GM21786 (cell line): ENCODE results near the gene HBA2.
"Not testable (repeated sequence)": the region's sequence is repeated elsewhere in the genome, so short reads cannot be mapped to it uniquely, and the experiment has no call there.

ENCODE experiments used
- ATAC-seq: cut with Tn5 transposase; IDR thresholded peaks from one replicate; pipeline ENCODE4 v1.9.1; 2021; ENCODE audit not compliant: unreplicated experiment

The HBA2 gene

DNA sequence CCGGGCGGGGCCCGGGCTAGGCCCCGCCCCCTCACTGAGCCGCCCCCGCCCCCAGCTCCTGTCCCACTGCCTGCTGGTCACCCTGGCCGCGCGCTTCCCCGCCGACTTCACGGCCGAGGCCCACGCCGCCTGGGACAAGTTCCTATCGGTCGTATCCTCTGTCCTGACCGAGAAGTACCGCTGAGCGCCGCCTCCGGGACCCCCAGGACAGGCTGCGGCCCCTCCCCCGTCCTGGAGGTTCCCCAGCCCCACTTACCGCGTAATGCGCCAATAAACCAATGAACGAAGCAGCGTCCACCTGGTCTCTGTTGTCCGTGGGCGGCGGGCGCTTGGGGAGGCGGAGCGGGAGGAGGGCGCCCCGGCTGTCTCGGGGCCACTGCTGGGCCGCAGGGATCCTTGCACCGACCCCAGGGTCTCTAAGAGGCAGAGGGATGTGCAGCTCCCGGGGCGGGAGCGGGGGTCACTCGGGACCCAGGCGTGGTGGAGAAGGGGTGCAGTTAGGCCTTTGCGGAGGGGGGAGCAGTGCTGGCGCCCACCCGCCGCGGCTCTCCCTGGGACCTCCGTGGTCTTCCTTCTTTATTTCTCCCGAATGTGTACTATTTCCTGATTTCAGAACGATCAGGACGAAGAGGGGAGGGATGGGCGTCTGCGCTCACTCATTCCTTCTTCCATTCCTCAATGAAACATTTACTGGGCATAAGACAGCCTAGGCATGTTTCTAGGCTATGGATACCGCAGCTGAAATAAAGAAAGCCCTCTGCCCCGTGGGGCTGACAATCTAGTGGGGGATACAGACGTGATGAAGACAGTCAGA, 18.3 kb upstream of the HBA2 start:
- no peak for ATAC-seq

DNA sequence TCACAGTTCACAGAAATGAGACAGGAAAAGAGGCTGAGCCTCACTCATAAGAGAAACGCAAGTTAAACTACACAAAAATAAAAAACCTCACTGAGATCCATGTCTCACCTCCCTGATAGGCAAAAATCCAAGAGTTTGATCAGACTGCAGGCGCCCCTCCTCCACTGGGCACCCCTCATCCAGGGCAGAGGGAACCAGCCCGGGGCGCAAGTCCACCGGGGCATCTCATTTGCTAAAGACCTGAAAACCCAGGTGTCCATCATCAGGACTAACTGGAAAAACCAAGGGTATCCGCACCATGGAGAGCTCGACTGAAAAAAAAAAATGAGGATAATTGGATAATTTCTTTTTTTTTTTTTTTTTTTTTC, 17.7 kb upstream of the HBA2 start:
- no peak for ATAC-seq

DNA sequence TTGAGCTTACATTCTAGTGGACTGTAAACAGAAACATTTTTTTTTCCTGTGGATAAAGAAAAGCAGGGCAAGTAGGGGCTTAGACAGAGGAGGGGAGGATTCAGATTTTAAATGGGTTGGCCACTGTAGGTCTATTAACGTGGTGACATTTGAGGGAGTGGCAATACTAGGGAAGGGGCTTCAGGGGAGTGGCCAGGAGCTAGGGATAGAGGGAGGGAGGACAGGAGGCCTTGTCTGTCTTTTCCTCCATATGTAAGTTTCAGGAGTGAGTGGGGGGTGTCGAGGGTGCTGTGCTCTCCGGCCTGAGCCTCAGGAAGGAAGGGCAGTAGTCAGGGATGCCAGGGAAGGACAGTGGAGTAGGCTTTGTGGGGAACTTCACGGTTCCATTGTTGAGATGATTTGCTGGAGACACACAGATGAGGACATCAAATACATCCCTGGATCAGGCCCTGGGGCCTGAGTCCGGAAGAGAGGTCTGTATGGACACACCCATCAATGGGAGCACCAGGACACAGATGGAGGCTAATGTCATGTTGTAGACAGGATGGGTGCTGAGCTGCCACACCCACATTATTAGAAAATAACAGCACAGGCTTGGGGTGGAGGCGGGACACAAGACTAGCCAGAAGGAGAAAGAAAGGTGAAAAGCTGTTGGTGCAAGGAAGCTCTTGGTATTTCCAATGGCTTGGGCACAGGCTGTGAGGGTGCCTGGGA, 13.4 kb upstream of the HBA2 start:
- ATAC-seq: no peak

DNA sequence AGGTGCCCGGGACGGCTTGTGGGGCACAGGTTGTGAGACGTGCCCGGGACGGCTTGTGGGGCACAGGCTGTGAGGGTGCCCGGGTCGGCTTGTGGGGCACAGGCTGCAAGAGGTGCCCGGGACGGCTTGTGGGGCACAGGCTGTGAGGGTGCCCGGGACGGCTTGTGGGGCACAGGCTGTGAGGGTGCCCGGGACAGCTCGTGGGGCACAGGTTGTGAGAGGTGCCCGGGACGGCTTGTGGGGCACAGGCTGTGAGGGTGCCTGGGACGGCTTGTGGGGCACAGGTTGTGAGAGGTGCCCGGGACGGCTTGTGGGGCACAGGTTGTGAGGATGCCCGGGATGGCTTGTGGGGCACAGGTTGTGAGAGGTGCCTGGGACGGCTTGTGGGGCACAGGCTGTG, 12.4 kb upstream of the HBA2 start:
- ATAC-seq: not testable (repeated sequence)

DNA sequence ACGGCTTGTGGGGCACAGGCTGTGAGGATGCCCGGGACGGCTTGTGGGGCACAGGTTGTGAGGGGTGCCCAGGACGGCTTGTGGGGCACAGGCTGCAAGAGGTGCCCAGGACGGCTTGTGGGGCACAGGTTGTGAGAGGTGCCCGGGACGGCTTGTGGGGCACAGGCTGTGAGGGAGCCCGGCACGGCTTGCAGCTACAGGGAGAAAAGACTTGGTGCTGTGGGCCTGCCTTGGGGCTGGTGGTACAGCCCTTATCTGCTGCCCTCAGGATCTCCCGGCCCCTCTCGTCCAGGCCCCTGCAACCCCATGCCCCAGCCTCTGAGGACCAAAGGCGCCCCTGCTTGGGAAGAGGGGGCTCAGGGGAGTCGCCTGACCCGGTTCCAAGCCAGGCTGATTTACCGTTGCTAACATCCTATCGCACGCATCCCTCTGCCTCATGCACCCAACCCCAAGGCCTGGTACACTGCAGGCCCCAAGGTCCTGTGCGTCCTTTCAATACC, 11.9 kb upstream of the HBA2 start:
- ATAC-seq: no peak

DNA sequence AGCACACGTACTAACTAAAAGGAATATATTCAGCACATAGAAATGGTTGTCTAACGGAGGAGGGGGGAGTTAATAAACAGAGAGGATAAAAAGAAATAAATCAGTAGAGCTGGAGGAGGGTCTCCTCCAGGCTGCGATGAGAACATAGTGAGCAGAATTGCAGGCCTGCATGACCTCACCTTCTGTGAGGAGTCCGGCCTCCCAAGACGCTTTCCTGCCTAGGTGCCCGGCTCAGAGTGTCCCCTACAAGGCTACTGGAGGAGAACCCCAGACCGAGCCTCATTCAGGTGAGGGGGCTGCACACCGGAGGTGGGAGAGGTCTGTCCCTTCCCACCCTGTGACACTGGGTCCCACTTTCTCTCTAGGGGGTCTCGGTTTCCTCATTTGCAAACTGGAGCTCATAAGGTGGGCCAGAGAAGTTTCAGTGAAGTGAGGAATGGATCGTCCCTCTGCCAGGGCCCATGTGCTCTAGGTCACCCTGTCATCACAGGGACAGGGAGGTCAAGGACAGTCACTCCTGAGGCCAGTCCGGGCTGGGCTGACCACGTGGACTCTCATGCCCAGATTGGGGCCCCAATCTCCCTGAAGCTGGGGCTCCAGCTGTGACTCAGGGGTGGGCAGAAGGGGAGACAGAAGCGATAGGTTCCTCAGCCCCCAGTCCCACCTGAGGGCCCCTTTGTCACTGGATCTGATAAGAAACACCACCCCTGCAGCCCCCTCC, 10.2 kb upstream of the HBA2 start:
- ATAC-seq: no peak

DNA sequence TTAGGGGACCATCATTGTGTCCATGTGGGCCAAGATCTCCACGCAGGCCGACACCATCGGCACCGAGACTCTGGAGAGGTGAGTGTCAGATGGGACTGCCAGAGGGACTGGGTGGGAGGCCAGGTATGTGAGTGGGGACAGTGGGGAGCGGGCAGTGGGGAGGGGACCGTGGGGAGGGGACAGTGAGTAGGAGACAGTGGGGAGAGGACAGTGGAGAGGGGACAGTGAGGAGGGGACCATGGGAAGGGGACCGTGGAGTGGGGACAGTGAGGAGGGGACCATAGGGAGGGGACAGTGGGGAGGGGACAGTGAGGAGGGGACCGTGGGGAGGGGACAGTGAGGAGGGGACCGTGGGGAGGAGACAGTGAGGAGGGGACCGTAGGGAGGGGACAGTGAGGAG, 9.5 kb upstream of the HBA2 start:
- ATAC-seq: not testable (repeated sequence)

DNA sequence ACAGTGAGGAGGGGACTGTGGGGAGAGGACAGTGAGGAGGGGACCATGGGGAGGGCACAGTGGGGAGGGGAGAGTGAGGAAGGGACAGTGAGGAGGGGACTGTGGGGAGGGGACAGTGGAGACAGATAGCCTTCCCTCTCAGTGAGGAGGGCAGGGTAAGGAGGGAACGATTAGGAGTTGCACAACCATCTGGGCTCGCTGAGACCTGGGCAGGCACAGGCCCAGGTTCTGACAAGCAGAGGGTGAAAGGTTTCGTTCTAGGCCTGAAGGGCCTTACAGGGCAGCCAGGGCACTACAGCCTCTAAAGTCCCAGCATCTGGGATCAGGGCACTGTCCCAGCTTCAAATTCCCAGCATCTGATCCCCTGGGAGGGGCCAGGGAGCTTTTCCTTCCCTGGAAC, 9.0 kb upstream of the HBA2 start:
- not testable (repeated sequence) for ATAC-seq

DNA sequence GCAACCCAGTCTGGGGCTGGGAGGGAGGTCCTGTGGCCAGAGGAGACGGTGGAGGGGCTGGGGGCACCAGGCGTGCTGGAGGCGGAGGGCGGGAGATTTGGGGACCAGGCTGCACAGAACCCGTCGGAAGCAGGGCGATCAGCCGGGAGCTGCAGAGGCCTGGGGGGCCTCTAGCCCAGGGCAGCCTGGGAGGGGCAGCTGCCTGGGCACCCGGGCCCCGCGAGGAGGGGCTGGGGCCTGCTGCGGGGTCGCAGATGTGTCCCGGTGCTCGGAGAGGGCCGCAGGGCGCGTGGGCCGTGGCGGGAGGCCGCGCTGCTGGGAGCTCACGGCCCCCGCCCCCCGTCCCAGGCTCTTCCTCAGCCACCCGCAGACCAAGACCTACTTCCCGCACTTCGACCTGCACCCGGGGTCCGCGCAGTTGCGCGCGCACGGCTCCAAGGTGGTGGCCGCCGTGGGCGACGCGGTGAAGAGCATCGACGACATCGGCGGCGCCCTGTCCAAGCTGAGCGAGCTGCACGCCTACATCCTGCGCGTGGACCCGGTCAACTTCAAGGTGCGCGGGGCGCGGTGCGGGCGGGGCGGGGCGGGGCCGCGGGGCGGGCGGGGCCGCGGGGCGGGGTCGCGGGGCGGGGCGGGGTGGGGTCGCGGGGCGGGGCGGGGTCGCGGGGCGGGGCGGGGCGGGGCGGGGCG, 8.4 kb upstream of the HBA2 start:
- not testable (repeated sequence) for ATAC-seq

DNA sequence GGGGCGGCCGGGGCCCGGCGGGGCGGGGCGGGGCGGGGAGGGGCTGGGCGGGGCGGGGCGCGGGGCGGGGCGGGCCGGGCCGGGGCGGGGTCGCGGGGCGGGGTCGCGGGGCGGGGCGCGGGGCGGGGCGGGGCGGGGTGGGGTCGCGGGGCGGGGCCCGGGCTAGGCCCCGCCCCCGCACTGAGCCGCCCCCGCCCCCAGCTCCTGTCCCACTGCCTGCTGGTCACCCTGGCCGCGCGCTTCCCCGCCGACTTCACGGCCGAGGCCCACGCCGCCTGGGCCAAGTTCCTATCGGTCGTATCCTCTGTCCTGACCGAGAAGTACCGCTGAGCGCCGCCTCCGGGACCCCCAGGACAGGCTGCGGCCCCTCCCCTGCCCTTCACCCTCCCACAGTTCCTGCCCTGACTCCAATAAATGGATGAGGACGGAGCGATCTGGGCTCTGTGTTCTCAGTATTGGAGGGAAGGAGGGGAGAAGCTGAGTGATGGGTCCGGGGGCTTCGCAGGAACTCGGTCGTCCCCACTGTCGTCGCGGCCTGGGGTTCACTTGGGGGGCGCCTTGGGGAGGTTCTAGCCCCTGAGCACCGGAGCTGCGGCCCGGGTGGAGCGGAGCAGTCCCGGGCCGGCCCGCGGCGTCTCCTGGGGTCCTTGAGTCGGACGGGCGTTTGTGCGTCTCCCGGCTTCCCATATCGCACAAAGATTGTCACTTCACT, 7.7 kb upstream of the HBA2 start:
- no peak for ATAC-seq

DNA sequence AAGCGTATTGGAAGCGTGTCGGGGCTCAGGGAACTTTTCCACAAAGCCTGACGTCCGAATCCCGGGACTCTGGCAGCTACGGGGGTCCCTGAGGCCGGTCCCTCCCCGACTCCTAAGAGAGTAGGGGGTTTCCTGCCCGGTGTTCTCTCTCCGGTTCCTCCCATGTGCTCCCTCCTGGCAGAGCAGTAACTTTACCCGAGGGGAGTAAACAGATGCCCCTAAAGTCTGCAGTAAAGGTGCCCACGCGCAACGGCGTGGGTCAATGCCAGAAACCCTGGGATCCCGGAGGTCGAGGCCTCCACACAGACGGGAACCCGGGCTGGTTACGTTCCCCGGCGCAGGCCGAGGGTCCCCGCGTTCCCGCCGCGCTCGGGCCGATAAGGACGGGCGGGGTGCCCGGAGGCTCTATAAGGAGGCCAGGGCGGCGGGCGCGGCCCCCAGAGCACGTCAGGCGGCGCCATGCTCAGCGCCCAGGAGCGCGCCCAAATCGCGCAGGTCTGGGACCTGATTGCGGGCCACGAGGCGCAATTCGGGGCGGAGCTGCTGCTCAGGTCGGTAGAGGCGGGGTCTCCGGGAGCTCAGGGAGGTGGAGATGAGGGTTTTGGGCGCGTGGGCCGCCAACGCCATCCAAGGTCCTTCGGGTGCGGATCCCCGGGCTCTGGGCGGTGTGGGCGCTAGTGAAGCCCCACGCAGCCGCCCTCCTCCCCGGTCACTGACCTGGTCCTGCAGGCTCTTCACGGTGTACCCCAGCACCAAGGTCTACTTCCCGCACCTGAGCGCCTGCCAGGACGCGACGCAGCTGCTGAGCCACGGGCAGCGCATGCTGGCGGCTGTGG, 6.9 kb upstream of the HBA2 start, which contains the start of gene HBM:
HBM (plus strand) TSS at position 440 of the 836 bp plus-strand sequence; CDS start at position 460, 20 bp downstream.
- ATAC-seq: no peak

DNA sequence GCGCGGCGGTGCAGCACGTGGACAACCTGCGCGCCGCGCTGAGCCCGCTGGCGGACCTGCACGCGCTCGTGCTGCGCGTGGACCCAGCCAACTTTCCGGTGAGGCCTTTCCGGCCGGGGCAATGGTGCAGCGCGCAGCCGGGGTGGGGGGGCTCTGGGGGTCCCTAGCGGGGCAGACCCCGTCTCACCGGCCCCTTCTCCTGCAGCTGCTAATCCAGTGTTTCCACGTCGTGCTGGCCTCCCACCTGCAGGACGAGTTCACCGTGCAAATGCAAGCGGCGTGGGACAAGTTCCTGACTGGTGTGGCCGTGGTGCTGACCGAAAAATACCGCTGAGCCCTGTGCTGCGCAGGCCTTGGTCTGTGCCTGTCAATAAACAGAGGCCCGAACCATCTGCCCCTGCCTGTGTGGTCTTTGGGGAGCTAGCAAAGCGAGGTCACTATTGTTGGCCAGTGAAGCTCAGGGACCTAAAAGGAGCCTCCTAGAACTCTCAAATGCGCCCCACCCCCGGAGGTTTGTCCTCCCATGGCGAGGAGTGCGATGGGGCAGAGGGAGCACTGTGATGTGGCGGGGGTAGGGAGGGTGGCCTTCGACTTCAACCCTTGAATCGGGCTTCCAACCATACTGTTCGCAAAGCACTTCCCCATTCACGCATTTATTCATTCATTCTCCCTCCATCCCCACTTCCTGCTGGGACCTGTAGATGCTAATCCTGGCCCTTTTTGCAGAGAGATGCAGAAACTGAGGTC, 6.1 kb upstream of the HBA2 start:
- ATAC-seq: no peak

DNA sequence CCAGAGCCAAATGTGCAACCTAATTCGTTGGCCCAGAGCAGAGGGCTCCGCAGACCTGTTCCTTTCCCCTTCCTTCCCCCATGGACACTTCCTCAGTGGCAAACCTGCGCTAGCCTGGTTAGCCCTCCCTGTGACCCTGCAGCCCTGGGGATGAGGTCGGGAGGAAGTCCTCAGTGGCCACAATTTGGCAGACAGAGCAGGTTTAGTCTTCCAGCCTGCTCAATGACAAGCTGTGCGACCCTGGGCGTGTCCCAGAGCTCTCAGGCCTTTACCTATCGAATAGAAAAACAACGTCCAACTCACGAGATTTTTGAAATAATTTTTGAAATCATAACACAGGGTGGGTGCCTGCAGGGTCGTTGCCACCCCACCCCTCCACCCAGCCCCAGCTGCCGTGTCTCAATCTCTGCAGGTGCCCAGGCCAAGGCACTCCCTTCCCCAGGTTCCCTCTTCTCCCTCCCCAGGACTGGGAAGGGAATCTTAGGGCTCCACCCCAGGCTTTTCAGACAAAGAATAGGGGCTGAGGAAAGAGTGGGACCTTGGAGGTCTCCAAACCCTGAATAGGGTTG, 5.5 kb upstream of the HBA2 start:
- ATAC-seq: no peak

DNA sequence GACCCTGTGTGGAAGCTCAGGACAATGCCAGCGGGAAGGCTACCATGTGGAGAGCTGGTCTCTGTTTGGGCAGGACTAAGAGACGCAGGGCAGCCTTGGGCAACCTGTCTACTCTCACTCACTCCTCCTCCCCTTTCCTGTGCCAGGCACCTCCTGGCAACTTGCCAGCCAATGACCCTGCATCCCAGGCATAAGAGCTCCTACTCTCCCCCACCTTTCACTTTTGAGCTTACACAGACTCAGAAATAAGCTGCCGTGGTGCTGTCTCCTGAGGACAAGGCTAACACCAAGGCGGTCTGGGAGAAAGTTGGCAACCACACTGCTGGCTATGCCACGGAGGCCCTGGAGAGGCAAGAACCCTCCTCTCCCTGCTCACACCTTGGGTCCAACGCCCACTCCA, 4.3 kb upstream of the HBA2 start:
- no peak for ATAC-seq

DNA sequence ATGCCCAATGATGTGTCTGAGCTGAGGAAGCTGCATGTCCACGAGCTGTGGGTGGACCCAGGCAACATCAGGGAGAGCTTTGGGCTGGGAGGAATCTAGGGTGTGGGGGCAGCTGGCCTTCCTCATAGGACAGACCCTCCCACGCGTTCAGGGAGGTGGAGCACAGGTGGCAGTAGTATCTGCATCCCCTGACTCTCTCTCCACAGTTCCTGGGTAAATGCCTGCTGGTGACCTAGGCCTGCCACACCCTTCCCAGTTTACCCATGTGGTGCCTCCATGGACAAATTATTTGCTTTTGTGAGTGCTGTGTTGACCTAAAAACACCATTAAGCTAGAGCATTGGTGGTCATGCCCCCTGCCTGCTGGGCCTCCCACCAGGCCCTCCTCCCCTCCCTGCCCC, 3.7 kb upstream of the HBA2 start:
- ATAC-seq: no peak

DNA sequence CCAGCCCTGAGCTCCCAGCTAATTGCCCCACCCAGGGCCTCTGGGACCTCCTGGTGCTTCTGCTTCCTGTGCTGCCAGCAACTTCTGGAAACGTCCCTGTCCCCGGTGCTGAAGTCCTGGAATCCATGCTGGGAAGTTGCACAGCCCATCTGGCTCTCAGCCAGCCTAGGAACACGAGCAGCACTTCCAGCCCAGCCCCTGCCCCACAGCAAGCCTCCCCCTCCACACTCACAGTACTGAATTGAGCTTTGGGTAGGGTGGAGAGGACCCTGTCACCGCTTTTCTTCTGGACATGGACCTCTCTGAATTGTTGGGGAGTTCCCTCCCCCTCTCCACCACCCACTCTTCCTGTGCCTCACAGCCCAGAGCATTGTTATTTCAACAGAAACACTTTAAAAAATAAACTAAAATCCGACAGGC, 2.6 kb upstream of the HBA2 start:
- not testable (repeated sequence) for ATAC-seq

DNA sequence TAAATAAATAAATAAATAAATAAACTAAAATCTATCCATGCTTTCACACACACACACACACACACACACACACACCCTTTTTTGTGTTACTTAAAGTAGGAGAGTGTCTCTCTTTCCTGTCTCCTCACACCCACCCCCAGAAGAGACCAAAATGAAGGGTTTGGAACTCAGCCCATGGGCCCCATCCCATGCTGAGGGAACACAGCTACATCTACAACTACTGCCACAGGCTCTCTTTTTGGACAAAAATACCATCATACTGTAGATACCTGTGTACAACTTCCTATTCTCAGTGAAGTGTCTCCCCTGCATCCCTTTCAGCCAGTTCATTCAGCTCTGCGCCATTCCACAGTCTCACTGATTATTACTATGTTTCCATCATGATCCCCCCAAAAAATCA, 1.9 kb upstream of the HBA2 start:
- no peak for ATAC-seq

DNA sequence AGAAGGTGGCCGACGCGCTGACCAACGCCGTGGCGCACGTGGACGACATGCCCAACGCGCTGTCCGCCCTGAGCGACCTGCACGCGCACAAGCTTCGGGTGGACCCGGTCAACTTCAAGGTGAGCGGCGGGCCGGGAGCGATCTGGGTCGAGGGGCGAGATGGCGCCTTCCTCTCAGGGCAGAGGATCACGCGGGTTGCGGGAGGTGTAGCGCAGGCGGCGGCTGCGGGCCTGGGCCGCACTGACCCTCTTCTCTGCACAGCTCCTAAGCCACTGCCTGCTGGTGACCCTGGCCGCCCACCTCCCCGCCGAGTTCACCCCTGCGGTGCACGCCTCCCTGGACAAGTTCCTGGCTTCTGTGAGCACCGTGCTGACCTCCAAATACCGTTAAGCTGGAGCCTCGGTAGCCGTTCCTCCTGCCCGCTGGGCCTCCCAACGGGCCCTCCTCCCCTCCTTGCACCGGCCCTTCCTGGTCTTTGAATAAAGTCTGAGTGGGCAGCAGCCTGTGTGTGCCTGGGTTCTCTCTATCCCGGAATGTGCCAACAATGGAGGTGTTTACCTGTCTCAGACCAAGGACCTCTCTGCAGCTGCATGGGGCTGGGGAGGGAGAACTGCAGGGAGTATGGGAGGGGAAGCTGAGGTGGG, 657 bp downstream of the HBA2 start:
- not testable (repeated sequence) for ATAC-seq
